Endothelial cell of umbilical vein (primary cell): ENCODE results near the gene PM20D1.

Source experiments
- EZH2 ChIP-seq: IDR thresholded peaks from 2 replicates; pipeline ENCODE4 v1.6.1; 2012; ENCODE audit warnings: borderline replicate concordance, low read depth, mild to moderate bottlenecking, moderate library complexity, low read length, inconsistent platforms; ENCODE audit not compliant: severe bottlenecking
- FOS ChIP-seq: IDR thresholded peaks from 2 replicates; pipeline ENCODE4 v1.6.1; 2011; ENCODE audit warnings: mild to moderate bottlenecking, low read length, moderate library complexity, borderline replicate concordance; ENCODE audit not compliant: insufficient read depth
- JUN ChIP-seq: IDR thresholded peaks from 2 replicates; pipeline ENCODE4 v1.6.1; 2011; ENCODE audit warnings: borderline replicate concordance, low read depth; ENCODE audit not compliant: insufficient read length, insufficient read depth
- MAX ChIP-seq: IDR thresholded peaks from 2 replicates; pipeline ENCODE4 v1.6.1; 2011; ENCODE audit not compliant: insufficient read depth, insufficient read length
- POLR2A ChIP-seq: IDR thresholded peaks from 2 replicates; pipeline ENCODE4 v1.6.1; 2012; ENCODE audit warnings: low read depth, mild to moderate bottlenecking, control low read depth, low read length
- POLR2AphosphoS5 ChIP-seq: IDR thresholded peaks from 2 replicates; pipeline ENCODE4 v1.6.1; 2012; ENCODE audit warnings: low read depth, mild to moderate bottlenecking, control low read depth, low read length, moderate library complexity; ENCODE audit not compliant: insufficient read depth
- TF ChIP-seq, protein P1 (sequence below), 2 donors: IDR thresholded peaks; 1 replicate in 1 of 2; 2 replicates in 1 of 2; pipeline ENCODE4 v1.5.1; 2011; ENCODE audit warnings: low read length in 2 of 2, mild to moderate bottlenecking in 2 of 2, moderate library complexity in 2 of 2, control low read depth in 1 of 2, inconsistent platforms in 1 of 2, low read depth in 1 of 2; ENCODE audit not compliant: insufficient read depth in 1 of 2; ENCODE audit errors: extremely low read depth in 1 of 2

- TF ChIP-seq POLR2A = no peak
- TF ChIP-seq, protein P1, sequence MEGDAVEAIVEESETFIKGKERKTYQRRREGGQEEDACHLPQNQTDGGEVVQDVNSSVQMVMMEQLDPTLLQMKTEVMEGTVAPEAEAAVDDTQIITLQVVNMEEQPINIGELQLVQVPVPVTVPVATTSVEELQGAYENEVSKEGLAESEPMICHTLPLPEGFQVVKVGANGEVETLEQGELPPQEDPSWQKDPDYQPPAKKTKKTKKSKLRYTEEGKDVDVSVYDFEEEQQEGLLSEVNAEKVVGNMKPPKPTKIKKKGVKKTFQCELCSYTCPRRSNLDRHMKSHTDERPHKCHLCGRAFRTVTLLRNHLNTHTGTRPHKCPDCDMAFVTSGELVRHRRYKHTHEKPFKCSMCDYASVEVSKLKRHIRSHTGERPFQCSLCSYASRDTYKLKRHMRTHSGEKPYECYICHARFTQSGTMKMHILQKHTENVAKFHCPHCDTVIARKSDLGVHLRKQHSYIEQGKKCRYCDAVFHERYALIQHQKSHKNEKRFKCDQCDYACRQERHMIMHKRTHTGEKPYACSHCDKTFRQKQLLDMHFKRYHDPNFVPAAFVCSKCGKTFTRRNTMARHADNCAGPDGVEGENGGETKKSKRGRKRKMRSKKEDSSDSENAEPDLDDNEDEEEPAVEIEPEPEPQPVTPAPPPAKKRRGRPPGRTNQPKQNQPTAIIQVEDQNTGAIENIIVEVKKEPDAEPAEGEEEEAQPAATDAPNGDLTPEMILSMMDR (IDR thresholded peaks at IDR 0.05; ENCODE audit: extremely low read depth in 1 of 2, insufficient read depth in 1 of 2, low read depth in 1 of 2, low read length in 2 of 2) = no peak
- TF ChIP-seq POLR2AphosphoS5 = no peak
- TF ChIP-seq EZH2 = no peak
- TF ChIP-seq JUN = no peak
- TF ChIP-seq MAX = no peak
- no peak for TF ChIP-seq FOS
These were observed 6.5 kb upstream of the PM20D1 start for GRCh38 chr1:205856433-205856832.
